Mucosa of rectum (tissue), 2 donors: ENCODE data around the gene UGT1A4.
"Not testable (repeated sequence)": the region's sequence is repeated elsewhere in the genome, so short reads cannot be mapped to it uniquely, and the experiment has no call there.

ENCODE experiments used
- H3K27ac ChIP-seq, 2 donors: one replicate each; pipeline ENCODE4 v1.7.0; 2013; ENCODE audit warnings: inconsistent platforms in 2 of 2, low read depth in 2 of 2, low read length in 2 of 2
- H3K27me3 ChIP-seq, 2 donors: one replicate each; pipeline ENCODE4 v1.7.0; 2013; ENCODE audit warnings: low read length in 2 of 2; ENCODE audit not compliant: control insufficient read depth in 2 of 2, insufficient read depth in 2 of 2
- H3K36me3 ChIP-seq, 2 donors: one replicate each; pipeline ENCODE4 v1.7.0; 2013; ENCODE audit warnings: low read length in 2 of 2; ENCODE audit not compliant: control insufficient read depth in 2 of 2, insufficient read depth in 2 of 2
- H3K4me1 ChIP-seq, 2 donors: one replicate each; pipeline ENCODE4 v1.7.0; 2013; ENCODE audit warnings: low read length in 2 of 2, mild to moderate bottlenecking in 1 of 2; ENCODE audit not compliant: control insufficient read depth in 2 of 2, insufficient read depth in 2 of 2
- H3K4me3 ChIP-seq, 2 donors: one replicate each; pipeline ENCODE4 v1.7.0; 2013; ENCODE audit warnings: low read length in 2 of 2
- H3K9ac ChIP-seq, 2 donors: one replicate each; pipeline ENCODE4 v1.7.0; 2013; ENCODE audit warnings: low read length in 2 of 2, low read depth in 1 of 2, mild to moderate bottlenecking in 1 of 2
- H3K9me3 ChIP-seq, 2 donors: one replicate each; pipeline ENCODE4 v1.7.0; 2013; ENCODE audit warnings: low read length in 2 of 2; ENCODE audit not compliant: control insufficient read depth in 2 of 2
- donor health status: healthy.
- donor health status: Normal muscosa, but diverticular disease.

Gene UGT1A4

DNA sequence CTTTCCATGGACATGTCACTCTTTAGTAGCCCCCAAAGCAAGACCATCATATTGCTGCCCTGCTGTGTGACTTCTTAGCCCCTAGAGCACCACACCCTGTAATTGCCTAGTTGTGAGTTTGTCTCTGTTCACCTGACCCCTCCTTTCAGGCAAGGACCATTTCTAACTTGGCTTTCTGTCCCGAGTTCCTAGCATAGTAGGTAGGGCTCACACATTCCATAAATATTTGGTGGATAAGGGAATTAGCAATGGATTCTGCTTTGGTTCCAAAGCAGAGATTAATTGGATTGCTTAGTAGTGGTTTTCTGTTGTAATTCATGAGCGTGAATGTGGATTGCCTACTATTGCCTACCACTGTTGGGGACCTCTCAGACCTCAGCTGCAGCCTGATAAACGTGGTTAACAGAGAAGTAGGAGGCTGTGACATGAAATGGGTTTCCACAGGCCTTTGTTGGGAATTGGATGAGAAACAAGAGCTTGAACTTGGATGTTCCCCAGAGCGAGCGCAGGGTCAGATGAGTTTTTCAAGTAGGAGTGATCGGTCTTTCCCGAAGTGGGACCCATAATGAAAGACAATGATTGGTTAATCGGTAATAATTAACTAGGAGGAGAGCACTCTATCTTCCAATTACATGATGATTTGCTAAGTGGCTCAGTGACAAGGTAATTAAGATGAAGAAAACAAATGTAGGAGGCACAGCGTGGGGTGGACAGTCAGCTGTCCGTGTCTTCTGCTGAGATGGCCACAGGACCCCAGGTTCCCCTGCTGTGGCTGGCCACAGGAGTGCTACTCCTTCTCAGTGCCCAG, 28.1 kb downstream of the UGT1A4 start:
- Histone ChIP-seq H3K36me3 (no peaks in the 10 kb centered on the region), H3K9ac (no peak overlapping the region), H3K27me3 (no peaks in the 10 kb centered on the region), H3K9me3 (peaks cover 0 to 2% of the 10 kb centered on the region in 2 donors), H3K4me1 (no peaks in the 10 kb centered on the region), H3K27ac (no peak overlapping the region), H3K4me3 (no peak overlapping the region)

GRCh38 chr2:233747283-233747544, 28.7 kb downstream of the UGT1A4 start:
- H3K9me3 ChIP-seq = peaks cover 0 to 2% of the 10 kb centered on the region in 2 donors
- H3K4me3 ChIP-seq = no peak overlapping the region
- no peaks in the 10 kb centered on the region for H3K36me3 ChIP-seq
- no peaks in the 10 kb centered on the region for H3K4me1 ChIP-seq
- H3K27me3 ChIP-seq = no peaks in the 10 kb centered on the region
- no peak overlapping the region for H3K9ac ChIP-seq
- H3K27ac ChIP-seq = no peak overlapping the region

GRCh38 chr2:233750689-233751088, 32.2 kb downstream of the UGT1A4 start:
- not testable (repeated sequence) for H3K4me1 ChIP-seq, H3K4me3 ChIP-seq, H3K27ac ChIP-seq, H3K36me3 ChIP-seq, H3K27me3 ChIP-seq, H3K9me3 ChIP-seq, H3K9ac ChIP-seq

- not testable (repeated sequence) for H3K27me3 ChIP-seq, H3K27ac ChIP-seq, H3K36me3 ChIP-seq, H3K4me3 ChIP-seq, H3K4me1 ChIP-seq, H3K9me3 ChIP-seq, H3K9ac ChIP-seq
These were observed 32.9 kb downstream of the UGT1A4 start for GRCh38 chr2:233751212-233752009.

DNA sequence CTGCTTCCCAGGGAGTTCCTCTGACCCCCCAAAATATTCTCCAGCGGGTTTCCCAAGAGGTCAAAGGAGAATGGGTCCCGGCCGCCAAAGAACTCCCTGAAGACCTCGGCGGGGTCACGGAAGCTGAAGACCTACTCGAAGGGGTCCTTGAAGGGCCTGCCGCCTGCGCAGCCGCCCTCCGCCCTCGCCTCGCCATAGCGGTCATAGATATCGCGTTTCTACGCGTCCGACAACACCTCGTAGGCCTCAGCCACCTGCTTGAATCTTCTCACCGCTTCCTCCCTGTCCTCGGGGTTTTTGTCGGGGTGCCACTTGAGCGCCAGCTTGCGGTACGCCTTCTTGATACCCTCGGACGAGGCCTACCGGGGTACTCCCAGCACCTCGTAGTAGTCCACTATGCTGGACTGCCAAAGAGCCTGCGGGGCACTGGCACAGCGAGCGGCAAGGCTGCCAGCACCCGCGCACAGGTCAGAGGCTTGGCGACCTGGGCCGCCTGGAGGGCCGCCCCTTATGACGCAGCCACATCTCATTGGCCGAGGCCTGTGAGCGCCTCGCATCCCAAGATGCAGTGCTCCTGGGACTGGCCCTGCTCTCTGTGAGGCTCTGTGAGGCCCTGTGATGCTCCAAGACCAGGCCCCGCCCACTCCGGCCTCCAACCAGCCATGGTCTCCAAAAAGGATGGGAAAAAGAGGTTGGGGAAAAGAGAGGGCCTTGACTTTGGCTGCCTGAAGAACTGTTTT, 36.5 kb downstream of the UGT1A4 start:
- H3K27me3 ChIP-seq = no peaks in the 10 kb centered on the region
- no peaks in the 10 kb centered on the region for H3K36me3 ChIP-seq
- no peak overlapping the region for H3K4me3 ChIP-seq

DNA sequence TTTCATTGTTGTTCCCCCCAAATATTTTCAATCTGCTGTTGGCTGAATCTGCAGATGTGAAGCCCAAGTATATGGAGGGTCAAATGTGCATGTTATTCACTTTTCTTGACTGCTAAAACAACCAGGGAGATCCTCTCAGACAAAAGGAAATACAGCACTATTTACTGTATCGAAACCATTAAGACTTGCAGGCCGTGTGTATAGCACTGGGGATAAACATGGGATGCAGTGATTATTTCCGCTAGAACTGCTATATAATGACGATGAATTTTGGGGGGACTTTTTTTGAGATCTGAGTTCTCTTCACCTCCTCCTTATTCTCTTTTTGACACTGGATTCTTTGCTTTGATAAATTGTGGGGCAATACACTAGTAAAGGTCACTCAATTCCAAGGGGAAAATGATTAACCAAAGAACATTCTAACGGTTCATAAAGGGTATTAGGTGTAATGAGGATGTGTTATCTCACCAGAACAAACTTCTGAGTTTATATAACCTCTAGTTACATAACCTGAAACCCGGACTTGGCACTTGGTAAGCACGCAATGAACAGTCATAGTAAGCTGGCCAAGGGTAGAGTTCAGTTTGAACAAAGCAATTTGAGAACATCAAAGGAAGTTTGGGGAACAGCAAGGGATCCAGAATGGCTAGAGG, 38.0 kb downstream of the UGT1A4 start:
- H3K27me3 ChIP-seq = no peaks in the 10 kb centered on the region
- H3K36me3 ChIP-seq = peaks cover 0 to 3% of the 10 kb centered on the region in 2 donors
- H3K4me1 ChIP-seq = peaks cover 7 to 26% of the 10 kb centered on the region in 2 donors
- no peak overlapping the region for H3K9ac ChIP-seq
- H3K9me3 ChIP-seq = no peaks in the 10 kb centered on the region
- H3K27ac ChIP-seq = no peak overlapping the region
- no peak overlapping the region for H3K4me3 ChIP-seq

More for the DNA sequence above, 36.5 kb downstream of the UGT1A4 start:
- peaks cover 7 to 24% of the 10 kb centered on the region in 2 donors for H3K4me1 ChIP-seq
- no peak overlapping the region for H3K27ac ChIP-seq
- H3K9ac ChIP-seq = no peak overlapping the region
- H3K9me3 ChIP-seq = peaks cover 0 to 2% of the 10 kb centered on the region in 2 donors

DNA sequence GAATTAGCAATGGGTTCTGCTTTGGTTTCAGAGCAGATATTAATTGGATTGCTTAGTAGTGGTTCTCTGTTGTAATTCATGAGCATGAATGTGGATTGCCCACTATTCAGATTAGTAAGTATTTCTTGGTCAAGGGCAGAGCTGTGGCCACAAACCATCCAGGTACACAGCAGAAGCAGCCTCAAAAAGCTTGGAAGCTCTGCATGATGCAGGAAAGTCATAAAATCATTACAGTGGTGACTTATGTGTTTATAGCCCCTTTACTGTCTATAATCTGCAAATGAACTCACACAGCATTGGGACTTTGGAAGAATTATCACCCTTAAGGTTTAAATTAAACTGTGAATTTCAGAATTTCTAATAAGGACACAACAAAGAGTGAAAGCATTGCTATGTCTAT, 39.6 kb downstream of the UGT1A4 start:
- no peak overlapping the region for H3K4me3 ChIP-seq
- no peaks in the 10 kb centered on the region for H3K9me3 ChIP-seq
- H3K9ac ChIP-seq = no peak overlapping the region
- H3K27me3 ChIP-seq = no peaks in the 10 kb centered on the region
- peaks cover 0 to 3% of the 10 kb centered on the region in 2 donors for H3K36me3 ChIP-seq
- no peak overlapping the region for H3K27ac ChIP-seq
- H3K4me1 ChIP-seq = peaks cover 7 to 28% of the 10 kb centered on the region in 2 donors

DNA sequence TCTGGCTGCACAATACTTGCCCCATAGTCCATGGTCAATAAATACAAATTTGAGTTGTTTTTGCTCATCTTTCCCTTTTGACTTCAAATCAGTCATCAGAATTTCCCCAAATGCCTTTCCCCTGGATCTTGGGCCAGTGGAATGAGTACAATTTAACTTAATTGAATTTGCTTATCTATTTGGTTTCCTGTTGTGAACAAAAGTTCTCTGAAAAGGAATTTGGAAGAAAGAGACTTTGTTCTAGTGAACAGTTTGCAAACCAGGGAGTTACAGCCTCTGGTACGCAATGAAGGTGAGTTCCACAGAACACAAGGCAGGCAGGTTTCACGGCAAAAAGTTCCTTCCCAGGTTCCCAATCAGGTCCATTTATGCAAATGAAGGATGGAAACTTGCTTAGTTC, 40.3 kb downstream of the UGT1A4 start:
- H3K4me1 ChIP-seq = peaks cover 7 to 33% of the 10 kb centered on the region in 2 donors
- no peak overlapping the region for H3K27ac ChIP-seq
- no peaks in the 10 kb centered on the region for H3K27me3 ChIP-seq
- no peak overlapping the region for H3K4me3 ChIP-seq
- H3K9me3 ChIP-seq = no peaks in the 10 kb centered on the region
- H3K36me3 ChIP-seq = peaks cover 0 to 3% of the 10 kb centered on the region in 2 donors
- H3K9ac ChIP-seq = no peak overlapping the region

DNA sequence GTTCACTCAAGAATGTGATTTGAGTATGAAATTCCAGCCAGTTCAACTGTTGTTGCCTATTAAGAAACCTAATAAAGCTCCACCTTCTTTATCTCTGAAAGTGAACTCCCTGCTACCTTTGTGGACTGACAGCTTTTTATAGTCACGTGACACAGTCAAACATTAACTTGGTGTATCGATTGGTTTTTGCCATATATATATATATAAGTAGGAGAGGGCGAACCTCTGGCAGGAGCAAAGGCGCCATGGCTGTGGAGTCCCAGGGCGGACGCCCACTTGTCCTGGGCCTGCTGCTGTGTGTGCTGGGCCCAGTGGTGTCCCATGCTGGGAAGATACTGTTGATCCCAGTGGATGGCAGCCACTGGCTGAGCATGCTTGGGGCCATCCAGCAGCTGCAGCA, 41.5 kb downstream of the UGT1A4 start, which contains the start of gene UGT1A1:
UGT1A1 (plus strand) TSS at position 228 of the 400 bp plus-strand sequence; CDS start at position 246, 18 bp downstream.
- no peak within 1 kb of the TSS for H3K9ac ChIP-seq
- no peak within 1 kb of the TSS for H3K27ac ChIP-seq
- H3K4me1 ChIP-seq = peaks cover 10 to 35% of the 10 kb centered on the region in 2 donors
- no peaks in the 10 kb centered on the region for H3K9me3 ChIP-seq
- no peak within 1 kb of the TSS for H3K4me3 ChIP-seq
- no peaks in the 10 kb centered on the region for H3K27me3 ChIP-seq
- H3K36me3 ChIP-seq = peaks cover 0 to 3% of the 10 kb centered on the region in 2 donors
